IPS-NIHi7 (cell line): ENCODE data around the gene BID.
"Not testable (repeated sequence)": the region's sequence is repeated elsewhere in the genome, so short reads cannot be mapped to it uniquely, and the experiment has no call there.

ENCODE experiments used
- DNase-seq: peaks from one replicate; pipeline ENCODE4 v3.0.0; 2012; ENCODE audit warnings: mixed read lengths; ENCODE audit errors: extremely low spot score

BID gene

DNA sequence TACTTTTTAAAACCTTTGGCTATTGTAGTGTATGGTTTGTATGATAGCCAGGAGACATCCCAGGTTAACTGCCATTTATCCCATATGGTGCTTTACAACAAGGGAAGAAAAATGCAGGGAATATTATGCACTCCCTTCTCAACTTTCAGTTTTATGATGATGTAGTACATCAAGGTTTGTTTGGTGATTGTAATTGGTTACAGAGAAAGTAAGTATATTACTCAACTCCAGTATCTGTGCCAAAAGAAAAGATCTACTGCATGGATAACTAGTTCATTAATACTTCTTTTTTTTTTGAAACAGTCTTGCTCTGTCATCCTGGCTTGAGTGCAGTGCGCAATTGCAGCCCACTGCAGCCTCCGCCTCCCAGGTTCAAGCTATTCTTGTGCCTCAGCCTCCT lies 70.5 kb downstream of the BID start:
- DNase-seq: no peak

DNA sequence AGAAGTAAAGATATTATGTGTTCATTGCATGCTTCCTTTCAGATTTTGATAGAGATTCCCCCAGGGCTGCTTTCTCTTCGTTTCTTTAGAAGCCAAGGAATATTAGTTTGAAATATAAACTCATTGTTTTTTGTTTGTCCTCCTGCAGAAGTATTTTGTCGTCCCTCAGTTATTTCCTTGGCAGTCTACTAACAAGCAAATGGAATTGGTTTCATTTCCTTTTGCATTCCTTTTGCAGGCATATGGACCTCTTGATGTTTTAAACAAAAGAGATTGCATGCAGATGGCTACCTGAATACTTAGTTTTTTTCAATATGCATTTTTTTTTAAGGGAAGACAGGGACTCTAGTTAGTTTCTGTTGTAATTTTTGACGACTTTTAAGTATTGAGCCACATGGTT lies 73.5 kb downstream of the BID start:
- no peak for DNase-seq

DNA sequence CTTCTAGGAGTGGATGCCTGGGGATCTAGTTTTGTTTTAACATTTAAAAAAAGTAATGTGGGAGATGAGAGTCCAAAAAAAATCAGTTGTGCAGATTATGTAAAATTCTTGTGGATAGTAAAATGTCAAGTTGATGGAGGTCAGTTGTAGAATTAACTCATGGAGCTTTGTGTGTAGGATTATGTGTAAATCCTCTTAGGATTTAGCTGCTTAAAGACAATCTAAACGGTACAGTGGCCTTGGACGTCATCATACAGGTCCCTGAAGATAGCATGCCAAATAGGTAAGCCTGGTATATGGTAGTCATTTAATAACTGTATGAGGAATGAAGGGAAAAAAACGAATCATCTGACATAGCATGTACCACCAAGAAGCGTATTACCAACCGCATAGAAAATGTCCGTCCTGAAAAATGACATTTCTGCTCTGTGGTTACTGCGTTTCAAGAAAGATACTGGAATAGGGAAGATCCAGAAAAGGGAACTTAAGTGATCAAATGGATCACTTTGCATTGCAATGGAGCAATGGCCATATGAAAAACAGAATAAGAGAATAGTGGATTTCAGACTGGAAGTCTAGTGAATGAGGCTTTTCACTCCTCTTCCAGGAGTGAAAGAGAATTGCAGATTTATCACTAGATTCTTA lies 74.5 kb downstream of the BID start:
- DNase-seq: no peak

DNA sequence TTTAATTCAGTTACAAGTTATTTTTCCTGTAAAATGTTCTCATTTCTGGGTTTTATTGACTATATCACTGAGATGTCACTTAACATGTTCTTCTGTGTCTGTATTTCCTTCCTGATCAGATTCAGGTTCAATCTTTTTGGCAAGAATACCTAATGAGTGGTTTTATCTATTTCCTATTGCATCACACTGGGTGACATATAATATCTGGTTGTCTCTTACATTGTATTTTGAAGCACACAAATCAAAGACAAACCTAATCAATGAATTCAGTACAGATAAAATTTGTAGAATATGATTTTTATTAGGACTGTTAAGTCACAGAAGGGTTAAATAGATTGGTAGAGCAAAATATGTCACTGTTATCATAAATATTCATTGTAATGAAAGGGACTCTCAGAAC lies 75.3 kb downstream of the BID start:
- no peak for DNase-seq

DNA sequence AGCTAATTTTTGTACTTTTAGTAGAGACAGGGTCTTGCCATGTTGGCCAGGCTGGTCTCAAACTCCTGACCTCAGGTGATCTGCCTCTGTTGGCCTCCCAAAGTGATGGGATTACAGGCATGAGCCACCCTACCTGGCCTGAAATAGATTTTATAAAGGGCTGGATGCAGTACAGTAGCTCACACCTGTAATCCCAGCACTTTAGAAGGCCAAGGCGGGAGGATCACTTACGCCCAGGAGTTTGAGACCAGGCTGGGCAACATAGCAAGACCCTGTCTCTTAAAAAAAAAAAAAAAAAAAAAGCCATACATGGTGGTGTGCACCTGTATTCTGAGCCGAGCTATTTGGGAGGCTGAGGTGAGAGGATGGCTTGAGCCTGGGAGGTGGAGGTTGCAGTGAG lies 76.0 kb downstream of the BID start:
- DNase-seq: not testable (repeated sequence)

DNA sequence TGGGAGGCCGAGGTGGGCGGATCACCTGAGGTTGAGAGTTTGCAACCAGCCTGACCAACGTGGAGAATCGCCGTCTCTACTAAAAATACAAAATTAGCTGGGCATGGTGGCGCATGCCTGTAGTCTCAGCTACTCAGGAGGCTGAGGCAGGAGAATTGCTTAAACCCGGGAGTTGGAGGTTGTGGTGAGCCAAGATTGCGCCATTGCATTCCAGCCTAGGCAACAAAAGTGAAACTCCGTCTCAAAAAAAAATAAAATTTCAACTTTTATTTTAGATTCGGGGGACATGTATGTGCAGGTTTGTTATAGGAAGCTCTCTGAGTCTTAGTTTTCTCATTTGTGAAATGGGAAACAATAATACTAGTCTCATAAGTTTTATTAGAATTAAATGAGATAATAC lies 77.1 kb downstream of the BID start:
- not testable (repeated sequence) for DNase-seq

DNA sequence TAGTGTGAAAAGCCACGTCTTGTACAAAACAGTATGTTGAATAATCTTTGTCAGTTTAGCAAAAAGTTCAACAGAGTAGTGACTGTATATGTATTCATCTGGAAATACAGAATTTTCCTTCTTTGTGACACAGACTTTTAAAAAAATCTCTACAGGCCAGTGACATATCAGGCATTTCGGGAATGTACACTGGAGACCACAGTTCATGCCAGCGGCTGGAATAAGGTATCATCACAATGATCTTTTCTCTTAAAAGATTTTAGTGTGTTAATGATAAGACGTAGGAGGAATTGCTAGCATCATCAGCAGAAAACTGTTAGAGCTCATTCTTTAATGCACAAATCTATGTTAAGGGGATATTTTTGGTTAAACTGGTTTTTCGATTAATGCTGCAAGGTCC lies 78.3 kb downstream of the BID start:
- DNase-seq: no peak

DNA sequence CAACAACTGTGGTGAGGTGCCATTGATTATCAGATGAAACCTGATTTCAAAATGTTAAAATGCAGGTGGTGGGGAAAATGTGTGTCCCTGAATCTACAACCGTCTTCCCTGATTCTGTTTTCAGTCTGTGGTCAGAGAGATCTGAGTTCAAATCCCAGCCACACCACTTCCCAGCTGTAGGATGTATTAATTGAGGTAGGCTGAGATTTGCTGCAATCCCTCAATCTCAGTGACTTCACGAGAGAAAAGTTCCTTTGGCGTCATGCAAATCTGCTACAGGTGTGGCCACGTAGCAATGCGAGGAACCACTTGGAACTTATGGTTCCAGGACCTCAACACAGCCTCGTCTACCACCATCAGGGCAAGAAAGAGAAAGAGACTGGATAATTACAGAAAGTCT lies 79.5 kb downstream of the BID start:
- DNase-seq: no peak

DNA sequence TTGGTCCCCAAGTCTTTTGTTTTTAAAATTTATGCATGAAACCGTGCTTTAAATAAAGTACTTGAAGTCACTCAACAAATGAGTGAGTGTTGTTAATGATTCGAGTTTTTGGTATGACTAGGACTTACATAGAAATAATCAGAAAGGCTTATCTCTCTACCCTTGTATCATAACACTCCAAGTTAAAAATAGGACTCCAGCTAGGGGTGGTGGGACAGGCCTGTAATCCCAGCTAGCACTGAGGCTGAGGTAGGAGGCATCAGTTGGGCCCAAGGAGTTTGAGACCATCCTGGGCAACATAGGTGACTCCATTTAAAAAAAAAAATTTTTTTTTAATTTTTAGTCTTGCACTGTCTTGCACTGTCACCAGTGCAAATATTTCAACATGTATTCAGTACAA lies 80.1 kb downstream of the BID start:
- no peak for DNase-seq

DNA sequence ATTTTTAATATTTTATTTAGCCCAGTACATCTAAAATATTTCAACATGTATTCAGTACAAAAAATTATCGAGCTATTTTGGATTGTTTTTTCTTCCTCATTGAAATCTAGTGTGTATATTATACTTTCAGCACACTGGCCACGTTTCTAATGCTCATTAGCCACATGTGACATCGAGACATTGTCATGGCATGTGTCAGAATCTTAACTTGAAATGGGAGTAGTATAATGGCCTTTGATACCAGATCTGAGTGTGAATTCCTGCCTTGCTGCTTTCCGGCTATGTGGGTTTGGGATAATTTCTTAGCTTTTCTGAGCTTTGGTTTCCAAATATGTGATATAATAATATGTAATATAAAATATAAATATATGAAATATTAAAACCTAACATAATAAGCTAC lies 81.4 kb downstream of the BID start:
- no peak for DNase-seq

DNA sequence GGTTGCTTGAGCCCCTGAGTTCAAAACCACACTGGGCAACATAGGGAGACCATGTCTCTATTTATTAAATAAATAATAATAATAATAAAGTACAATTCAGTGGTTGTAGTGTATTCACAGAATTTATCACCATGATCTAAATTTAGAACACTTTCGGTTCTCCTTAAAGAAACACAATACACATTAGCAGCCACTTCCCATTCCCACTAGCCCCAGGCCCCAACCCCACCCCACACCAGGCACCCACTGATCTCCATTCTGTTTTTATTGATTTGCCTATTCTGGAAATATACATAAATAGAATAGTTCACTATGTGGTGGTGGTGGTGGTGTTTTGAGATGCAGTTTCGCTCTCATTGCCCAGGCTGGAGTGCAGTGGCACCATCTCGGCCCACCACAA lies 90.0 kb downstream of the BID start:
- no peak for DNase-seq
